Activated T-cell treated with anti-CD3 and anti-CD28 coated beads, Interleukin-2, amount 50 U/mL, for 48 hours (primary cell): ENCODE data around the gene PEAR1.
"Not testable (repeated sequence)": the region's sequence is repeated elsewhere in the genome, so short reads cannot be mapped to it uniquely, and the experiment has no call there.

Source experiments
- DNase-seq, 2 experiments: peaks; one replicate each; pipeline ENCODE4 v3.0.0-alpha.2; 2020

The PEAR1 gene

DNA sequence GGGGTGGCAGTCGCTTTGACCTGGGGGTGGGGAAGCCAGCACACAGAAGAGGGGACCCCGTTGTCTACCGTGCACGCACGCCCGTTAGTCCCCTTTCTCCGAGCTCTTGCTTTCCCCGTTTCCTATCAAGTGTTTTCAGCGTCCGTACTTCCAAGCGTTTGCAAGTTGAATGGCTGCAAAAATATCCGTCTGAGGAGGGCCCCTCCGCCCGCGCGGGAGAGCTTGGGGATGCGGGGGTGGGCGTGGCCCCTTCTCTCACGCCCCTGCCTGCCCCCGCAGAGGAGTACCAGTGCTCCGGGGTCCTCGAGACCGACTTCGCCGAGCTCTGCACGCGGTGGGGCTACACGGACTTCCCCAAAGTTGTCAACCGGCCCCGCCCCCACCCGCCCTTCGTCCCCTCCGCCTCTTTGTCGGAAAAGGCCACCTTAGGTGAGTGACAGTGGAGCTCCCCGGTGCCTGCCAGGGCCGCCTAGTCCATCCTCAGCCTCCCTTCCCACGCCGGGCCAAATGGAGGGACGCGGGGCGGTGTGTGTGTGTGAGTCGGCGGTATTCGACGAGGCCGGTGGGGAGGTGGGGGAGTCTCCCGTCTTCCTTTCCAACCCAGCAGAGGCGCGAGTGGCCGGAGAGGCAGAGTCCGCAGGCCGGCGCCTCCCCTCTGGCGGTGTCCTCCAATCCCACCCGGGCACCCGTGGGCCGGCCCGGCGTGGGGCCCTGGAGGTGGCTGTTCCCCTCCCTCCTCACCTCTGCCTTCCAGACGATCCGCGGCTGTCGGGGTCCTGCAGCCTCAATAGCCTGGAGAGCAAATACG is 30.4 kb downstream of the PEAR1 start:
- DNase-seq, result no peak

DNA sequence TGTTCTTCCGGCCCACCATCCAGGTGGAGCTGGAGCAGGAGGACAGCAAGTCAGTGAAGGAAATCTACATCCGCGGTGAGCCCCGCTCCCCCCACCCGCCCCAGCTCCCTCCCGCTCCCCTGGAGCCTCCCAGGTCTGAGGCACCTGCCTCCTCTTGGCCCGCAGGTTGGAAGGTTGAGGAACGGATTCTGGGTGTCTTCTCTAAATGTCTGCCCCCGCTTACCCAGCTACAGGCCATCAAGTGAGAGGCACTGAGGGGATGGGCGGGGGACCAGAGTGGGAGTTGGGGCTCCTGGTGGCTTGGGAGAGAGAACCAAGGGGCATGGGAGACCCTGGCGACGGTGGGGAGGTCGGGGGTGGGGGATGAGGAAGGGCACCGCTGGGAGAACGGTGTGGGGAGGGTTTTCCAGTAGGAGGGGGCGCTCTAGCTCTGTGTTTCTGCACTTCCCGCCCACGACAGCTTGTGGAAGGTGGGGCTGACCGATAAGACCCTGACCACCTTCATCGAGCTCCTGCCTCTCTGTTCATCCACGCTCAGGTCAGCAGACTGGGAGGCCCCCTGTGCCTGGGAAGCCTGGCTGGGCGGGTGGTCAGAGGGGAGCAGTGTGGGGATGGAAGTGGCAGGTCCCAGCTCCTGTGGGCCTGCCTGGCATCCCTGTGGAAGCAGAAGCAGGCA is 31.1 kb downstream of the PEAR1 start:
- DNase-seq, result no peak

DNA sequence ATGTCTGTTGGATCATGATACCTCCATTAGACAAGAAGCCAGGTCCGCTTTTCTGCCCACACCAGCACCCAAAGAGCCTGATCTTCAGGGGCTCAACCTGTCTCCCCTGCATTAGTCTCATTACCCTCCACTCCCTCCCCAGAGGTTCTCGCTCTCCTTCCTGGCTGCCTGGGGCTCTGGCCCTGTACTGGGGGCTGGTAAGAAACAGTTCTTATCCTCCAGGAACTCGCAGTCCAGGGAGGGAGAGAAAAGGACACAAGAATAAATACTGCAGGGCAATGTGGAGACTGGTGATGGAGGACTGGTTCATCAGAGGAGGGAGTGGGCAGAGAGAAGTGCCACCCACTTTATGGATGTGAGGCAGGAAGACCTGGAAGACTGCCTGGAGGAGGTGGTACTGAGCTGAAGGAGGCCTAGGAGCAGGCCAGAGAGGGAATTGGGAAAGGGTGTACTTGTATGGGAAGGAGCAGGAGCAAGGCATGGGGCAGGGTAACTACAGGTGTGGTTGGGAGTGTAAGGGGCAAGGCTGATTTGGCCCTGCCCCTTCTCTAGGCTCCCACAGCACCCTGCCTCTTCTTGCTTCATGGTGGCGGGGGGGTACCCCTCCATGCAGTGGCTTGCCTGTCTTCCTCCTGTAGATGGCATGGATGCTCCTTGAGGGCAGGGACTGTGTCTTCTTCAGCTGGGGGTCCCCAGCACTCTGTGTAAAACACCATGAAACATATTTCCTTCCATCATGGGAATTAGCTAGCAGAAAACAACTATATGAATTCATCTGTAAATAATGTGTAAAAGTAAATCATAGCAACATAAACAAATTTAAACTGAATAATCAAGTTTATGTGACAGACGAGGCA is 31.9 kb downstream of the PEAR1 start:
- DNase-seq, result no peak

GRCh38 chr1:156926175-156926574 is 32.7 kb downstream of the PEAR1 start:
- peak; percentile 62 to 73 for DNase-seq

GRCh38 chr1:156926695-156927094 is 33.2 kb downstream of the PEAR1 start:
- not testable (repeated sequence) for DNase-seq

- DNase-seq, result peak; percentile 85
These were observed 33.9 kb downstream of the PEAR1 start for GRCh38 chr1:156927215-156928042.

- no peak for DNase-seq
These were observed 34.6 kb downstream of the PEAR1 start for GRCh38 chr1:156928043-156928602.

GRCh38 chr1:156929596-156930238 is 36.2 kb downstream of the PEAR1 start:
- no peak for DNase-seq

GRCh38 chr1:156930483-156930882 is 37.0 kb downstream of the PEAR1 start:
- no peak for DNase-seq

DNA sequence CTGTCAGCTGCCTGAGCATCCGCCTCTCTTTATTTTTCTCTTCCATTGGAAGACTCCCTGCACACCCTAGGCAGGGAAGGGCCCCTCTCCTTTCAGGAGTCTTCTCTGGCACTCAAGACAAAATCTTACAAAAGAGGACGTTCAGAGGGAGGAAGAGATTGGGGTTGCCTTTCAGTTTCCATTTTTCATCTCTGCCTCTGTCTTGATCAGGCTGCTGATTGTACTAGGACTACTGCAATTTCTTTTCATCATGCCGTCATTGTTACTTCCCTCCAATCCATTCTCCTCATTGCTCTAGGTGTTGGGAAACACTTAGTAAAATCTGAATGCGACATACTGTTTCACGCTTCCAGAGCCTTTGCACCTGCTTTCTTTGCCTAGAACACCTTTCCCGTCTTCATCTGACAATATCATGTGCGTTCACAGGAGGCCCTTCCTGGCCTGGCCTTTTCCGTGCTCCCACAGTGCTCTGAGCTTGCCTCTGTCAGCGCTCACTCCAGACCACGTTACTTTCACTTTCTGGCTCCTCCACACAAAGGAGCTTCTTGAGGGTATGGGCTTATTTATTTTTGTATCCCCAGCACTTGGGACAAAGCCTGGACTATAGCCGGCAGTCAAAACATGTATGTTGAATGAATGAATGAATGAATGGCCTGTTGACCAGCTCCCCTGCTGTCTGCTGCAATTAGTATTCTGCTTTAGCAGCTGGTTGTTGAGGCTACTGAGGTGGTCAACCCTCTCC is 37.9 kb downstream of the PEAR1 start:
- DNase-seq, result no peak

DNA sequence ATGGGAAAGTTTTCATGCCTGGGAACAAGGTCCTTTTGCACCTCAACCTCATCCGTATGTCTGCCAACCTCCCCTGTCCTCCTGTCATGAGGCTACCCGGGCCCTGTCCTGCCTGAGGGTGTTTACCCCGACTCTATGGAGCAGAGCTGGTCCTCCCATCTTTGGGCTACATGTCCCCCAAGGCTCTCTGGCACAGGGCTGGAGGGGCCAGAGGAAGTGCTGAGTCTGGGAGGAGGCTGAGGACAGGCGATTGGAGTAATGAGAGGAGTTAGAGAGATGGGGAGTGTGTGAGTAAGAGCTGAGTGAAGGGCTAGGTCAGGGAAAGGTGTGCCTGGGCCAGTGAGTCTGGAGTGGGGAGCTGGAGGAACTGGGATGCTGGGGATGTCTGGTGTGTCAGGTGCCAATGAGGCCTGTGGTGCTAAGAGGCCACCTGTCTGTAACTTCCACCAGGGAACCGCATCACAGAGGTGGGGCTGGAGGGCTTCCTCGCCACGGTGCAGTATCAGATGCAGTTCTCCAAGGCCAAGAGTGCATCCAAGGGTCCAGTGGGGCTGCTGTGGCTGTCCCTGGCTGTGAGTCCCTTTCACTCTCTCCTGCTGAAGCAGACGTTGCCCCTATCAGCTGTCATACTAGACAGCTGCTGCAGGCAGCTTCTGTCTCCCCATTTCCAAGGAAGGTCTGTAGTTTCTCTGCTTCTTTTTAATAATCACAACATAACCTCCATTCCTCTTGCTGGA is 38.6 kb downstream of the PEAR1 start:
- no peak for DNase-seq

GRCh38 chr1:156933136-156933535 is 39.6 kb downstream of the PEAR1 start:
- DNase-seq, result no peak

DNA sequence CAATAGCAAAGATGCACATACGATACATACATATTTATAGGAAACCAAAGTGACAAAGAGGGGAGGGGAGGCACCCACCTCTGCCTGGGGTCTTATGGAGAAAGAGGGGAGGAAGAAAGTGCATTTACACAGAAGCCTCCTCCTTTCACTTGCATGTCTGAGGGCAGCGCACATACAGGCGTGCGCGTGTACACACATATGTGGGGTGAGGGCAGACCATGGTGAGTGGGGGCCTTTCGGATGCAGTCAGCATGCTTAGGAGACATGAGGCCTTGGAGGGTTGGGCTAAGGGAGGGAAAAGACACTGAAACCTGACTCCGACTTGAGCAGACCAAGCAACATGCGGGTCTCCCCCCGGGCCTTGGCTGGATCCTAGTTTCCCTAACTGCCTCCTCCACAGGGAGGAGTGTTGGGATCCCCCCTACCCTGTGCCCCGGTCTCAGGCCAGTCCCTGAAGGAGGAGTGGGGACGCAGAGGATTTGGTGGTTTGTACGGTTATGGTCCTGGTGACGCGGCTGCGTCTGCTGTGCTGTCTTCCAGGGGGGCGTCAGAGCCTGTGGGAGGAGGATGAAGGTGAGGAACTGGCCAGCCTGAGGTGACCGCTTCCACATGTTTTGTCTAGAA is 42.1 kb downstream of the PEAR1 start:
- no peak for DNase-seq

DNA sequence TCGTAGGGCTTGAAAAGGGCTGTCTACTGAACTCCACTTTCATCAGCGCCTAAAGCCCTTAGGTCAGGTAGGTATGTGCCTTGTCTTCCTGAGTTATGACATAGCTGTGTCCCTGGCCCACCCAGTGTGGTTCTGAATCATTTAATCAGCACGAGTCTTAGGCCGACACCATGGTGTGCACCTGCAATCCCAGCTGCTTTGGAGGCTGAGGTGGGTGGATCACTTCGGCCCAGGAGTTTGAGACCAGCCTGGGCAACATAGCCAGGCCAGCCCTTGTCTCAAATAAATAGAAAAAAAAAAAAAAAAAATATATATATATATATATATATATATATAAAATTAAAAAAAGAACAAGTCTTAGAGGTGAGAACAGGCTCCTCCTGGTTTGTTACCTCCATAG is 42.7 kb downstream of the PEAR1 start:
- no peak for DNase-seq

DNA sequence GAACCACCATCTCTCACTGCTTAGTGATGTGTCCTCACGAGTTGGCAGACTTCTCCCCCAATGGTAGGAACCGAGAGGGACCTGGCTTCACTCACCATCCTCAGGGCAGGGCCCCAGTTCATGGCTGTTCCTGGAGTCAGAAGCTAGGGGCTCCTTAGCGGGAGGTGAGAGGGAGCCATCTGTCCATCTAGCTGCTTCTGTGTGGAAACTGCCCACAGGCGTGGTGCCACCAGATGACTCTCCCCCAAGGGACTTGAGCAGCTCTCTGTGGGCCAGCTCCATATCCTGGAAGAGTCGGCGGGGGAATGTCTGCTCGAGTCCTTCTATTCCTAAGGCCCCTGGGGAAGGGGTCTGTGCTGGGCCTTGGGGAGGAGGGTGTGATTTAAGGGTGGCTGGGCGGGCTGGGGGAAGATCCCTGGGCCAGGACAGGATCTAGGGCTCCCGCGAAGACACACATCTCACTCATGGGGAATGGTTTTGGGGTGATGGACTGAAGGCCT is 43.3 kb downstream of the PEAR1 start:
- DNase-seq, result no peak

- DNase-seq, result no peak
These were observed 44.4 kb downstream of the PEAR1 start for GRCh38 chr1:156937883-156938282.

DNA sequence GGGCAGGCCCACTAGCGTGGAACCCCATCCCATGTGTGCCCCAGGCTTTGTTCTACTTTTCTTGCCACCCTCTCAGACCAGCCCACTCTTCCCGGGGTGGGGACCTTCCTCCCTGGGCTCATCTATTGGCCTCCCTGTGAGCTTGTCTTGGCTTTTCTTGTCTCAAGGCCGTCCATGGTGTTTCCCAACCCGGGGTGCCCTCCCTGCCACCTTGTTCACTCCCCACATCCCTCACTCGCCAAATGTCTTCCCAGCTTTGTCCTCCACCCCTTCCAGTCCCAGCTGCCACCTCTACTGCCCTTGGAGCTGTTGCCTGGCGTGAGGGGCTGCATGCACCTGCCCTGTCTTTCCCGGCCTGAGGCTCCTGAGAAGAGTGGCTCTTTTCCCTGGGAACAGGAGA is 45.3 kb downstream of the PEAR1 start:
- DNase-seq, result no peak

- no peak for DNase-seq
These were observed 46.3 kb downstream of the PEAR1 start for GRCh38 chr1:156939786-156940334.

DNA sequence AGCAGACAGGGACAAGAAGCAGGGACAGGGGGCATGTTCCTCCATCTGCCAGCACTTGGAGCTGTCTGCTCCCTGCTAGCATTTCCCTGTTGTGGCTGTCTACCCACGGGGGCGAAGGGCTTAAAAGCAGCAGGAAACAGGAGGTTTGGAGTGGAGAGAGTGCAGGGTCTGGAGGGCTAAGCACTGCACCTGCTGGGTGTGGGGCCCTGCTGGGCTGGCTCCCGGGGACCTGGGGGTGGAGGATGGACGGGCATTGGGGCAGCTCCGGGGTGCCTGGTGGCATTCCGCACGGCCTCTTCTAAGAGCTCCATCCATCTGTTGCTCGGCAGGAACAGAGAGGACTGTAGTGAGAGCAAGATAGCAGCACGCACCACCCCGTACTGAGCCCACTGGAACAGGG is 48.2 kb downstream of the PEAR1 start:
- no peak for DNase-seq
